ENCODE data around the gene ARHGEF26. TPM values are rescaled to one million over a fixed set of nuclear protein-coding genes. Genes with fewer than 3 reads are reported as not detected.

Gene ARHGEF26
- total RNA-seq, 4 donors from 2014 or later: 18.5 to 45.2 (median 26.3) TPM

DNA sequence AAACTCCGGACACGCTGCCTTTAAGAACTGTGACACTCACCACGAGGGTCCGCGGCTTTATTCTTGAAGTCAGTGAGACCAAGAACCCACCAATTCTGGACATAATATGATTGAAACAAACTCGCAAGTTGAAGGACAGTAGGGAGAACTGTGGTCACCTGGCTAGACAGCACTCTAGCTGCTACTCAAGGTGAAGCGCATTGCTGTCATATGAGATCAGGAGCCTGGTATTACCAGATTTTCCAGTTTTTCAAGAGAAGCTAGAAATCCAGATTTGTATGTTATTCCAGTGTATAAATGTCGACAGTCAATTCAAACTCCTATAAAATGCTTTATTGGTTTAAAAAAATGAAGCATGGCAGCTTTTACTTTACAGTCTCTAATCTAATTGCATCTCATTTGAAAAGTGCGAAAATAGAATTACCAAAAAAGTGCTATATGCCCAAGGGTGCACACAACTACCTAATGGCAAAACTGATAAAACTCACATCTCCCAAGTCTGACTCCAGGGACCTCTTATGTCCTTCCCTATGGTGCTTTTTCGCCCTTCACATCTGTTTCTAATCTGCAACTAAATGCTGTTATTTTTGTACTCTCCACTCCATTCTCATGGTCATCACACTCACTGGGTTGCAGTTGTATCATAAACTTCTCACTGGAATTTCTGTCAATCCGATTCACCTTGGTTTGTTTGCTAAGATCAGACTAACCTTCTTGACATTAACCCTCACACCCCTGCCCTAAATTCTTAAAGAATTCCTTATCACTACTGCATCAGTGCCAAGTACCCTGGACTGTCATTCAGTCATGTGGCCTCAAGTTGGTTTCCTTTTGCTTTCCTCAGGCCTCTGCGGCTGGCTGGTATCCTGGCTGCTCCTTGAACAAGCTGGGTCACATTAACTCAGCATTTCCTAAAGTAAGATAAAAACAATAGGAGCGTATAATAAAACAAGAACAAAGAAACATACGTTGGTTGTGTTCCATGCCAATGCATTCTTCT, 31.5 kb upstream of the ARHGEF26 start:
- TF ChIP-seq, protein P1, sequence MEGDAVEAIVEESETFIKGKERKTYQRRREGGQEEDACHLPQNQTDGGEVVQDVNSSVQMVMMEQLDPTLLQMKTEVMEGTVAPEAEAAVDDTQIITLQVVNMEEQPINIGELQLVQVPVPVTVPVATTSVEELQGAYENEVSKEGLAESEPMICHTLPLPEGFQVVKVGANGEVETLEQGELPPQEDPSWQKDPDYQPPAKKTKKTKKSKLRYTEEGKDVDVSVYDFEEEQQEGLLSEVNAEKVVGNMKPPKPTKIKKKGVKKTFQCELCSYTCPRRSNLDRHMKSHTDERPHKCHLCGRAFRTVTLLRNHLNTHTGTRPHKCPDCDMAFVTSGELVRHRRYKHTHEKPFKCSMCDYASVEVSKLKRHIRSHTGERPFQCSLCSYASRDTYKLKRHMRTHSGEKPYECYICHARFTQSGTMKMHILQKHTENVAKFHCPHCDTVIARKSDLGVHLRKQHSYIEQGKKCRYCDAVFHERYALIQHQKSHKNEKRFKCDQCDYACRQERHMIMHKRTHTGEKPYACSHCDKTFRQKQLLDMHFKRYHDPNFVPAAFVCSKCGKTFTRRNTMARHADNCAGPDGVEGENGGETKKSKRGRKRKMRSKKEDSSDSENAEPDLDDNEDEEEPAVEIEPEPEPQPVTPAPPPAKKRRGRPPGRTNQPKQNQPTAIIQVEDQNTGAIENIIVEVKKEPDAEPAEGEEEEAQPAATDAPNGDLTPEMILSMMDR (IDR thresholded peaks at IDR 0.05; ENCODE audit: low read depth): no peak

DNA sequence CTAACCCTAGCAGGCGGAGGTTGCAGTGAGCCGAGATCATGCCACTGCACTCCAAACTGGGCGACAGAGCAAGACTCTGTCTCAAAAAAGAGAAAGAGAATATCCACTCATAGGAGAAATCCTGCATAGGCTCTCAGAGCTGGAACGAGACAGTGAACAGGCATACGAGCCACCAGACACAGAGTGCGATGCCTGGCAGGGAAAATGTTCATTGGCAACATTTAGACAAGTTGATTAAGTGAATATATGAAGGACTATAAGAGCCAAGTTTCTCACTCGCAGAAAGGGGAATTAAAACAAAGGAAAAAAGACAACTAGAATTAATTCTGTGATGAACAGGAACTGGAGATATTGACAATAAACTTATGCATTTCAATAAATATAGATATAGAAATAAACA, 27.1 kb upstream of the ARHGEF26 start:
- TF ChIP-seq, protein P1 (IDR thresholded peaks at IDR 0.05; ENCODE audit: low read depth): no peak

DNA sequence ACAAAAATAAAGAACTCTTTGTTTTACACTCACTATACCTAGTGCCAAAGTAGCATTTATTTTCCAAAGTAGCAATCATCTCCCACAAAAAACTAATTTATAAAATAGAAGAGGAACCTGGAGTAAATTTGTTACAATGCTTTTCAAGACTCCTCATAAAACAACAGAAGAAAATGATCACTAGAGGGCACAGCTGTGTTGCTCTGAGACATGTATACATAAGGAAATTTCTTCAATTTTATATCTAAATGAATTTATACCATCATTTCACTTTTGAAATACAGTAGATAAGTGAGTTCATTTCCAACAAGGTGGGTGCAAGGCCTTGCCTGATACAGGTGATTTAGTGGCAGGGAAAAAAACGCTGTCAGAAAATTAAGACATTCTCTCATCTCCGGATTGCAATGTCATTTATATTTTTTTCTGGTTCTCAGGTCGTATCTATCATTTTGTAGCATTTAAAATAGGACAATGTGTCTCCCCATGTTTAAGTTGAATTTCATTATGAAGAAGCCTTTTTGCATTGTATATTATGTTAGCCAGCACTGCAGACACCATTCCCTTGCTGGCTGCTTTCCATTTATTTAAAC, 25.3 kb upstream of the ARHGEF26 start:
- TF ChIP-seq, protein P1 (IDR thresholded peaks at IDR 0.05; ENCODE audit: low read depth): no peak

DNA sequence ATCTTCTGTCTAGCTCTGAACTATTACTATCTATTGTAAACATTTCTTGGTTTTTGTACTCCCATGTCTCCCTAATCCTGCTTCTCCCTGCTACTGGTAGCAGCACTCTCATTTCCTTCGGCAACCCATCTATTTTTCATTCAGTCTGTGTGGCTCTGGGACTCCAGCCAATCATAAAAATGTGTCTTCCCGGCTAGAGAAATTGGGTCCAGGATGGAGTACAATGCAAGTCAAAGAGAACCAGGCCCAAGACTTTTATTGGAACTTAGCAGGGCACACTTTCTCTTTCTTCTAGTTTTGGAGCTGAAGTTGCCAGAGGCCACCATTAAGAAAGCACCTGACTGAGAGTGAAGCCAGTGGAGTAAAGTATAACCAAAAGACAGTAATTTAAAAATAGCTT, 22.8 kb upstream of the ARHGEF26 start:
- TF ChIP-seq, protein P1 (IDR thresholded peaks at IDR 0.05; ENCODE audit: low read depth): no peak

DNA sequence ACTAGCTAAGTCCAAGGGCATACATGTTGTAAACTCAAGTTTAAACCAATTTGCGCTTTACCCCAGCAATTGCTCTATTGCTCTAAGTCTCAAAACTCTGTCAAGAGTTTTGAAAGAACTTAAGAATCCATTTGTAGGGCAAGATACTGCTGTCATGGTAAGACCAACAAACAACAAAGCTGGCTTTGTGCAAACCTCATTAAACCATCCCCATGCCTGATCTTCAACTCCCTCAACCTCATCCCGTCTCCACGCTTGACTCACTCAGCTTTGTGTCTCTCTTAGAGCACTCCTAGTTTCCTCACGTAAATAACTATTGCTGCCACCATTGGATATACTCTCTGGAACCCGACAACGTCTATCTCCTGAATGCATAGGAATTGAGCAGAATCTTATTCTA, 20.6 kb upstream of the ARHGEF26 start:
- TF ChIP-seq, protein P1 (IDR thresholded peaks at IDR 0.05; ENCODE audit: low read depth): no peak

DNA sequence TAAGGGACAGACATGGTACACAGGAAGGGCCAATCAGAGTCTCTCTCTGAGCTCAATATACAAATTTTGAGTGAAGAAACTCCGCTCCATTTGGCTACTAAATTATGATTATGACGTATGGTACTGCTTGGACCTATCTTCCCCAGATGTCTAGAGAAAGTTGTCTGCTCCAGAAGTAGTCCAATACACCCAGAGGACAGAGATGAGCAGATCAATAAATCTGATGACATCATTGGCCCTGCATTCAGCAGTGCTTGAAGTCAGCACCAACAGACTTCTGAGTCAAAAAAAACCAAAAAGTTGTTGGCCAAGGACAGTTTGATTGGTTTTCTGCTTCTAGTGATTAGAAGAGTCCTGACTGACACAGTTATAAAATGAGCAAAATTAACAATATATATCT, 19.9 kb upstream of the ARHGEF26 start:
- TF ChIP-seq, protein P1 (IDR thresholded peaks at IDR 0.05; ENCODE audit: low read depth): no peak

DNA sequence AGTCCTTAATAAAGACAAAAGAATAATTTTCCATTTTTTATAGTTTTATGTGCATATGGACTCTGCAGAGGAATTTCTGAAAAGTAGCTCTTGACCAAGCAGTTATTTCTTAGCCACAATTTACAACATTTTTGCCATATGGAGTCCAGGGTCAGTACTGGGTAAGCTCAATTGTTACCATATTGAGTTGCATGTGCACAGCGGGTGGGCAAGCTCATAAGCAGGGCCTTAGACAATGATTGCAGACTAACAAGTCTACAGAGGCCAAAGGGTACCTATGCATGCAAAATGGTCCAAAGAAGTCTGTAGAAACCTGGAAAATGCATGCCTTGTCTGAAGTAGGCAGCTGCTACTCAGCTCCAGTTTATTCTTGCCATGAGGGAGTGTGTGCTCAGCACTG, 19.0 kb upstream of the ARHGEF26 start:
- TF ChIP-seq, protein P1 (IDR thresholded peaks at IDR 0.05; ENCODE audit: low read depth): no peak

Measured in subcutaneous adipose tissue (tissue), 4 donors.